GM18858 (cell line): ENCODE data around the gene LRRFIP1.

Source experiments
- ATAC-seq: cut with Tn5 transposase; IDR thresholded peaks from one replicate; pipeline ENCODE4 v1.9.1; 2021; ENCODE audit not compliant: unreplicated experiment

Gene LRRFIP1

DNA sequence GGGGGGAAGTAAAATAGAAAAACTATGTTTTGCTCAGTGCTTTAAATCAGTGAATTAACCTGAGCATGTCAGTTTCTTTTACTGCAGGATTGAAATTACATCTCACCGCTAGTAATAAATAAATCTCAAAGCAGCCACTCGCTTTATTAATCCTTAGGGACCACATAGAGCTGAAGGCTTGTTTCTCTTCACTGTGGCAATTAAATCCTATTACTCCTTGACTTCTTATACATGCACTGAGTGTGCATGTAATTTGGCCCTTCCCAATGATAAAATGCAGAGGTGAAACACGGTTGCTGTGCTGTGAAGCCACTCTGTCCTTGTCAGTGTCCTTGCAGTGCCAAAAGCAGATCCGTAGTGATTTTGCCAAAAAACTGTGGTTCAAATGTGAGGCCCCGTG, 94.1 kb downstream of the LRRFIP1 start:
- no peak for ATAC-seq

DNA sequence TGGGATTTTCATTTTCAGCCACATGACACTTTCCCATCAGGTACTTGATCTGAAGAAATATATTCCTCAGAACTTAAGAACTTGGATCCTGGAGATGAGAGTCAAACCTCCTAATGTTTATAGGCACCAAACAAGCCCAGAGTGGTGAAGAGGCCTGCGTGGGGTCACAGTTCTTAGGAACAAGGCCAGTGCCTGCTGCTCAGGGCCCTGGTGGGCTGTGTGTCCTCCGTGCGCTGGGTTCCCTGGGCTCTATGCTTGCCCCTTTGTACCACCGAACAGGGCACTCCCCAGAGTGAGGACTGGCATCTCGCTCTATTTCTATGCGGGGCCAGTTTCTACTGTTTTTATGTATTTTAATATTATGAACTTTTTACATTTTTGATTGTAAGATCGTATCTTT, 95.2 kb downstream of the LRRFIP1 start:
- ATAC-seq: no peak

DNA sequence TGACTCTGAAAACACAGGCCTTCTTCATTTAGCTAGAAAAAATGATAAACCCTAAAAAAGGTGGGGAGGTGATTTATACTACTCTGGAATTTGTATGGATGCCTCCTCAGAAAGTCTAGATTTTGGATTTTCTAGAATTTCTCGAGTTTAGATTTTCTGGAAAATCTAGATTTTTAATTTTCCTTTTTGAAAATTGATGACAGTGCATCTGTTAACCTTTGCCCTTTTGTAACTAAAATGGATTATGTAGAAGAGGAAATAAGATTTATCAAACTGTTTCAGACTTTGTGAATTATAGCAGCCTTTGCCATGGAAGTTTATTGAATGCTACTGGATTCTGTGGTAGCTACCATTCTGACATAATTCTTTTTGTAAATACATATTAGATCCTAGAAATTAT, 95.6 kb downstream of the LRRFIP1 start:
- ATAC-seq: no peak

- ATAC-seq: no peak
These were observed 96.2 kb downstream of the LRRFIP1 start for GRCh38 chr2:237723602-237724001.

DNA sequence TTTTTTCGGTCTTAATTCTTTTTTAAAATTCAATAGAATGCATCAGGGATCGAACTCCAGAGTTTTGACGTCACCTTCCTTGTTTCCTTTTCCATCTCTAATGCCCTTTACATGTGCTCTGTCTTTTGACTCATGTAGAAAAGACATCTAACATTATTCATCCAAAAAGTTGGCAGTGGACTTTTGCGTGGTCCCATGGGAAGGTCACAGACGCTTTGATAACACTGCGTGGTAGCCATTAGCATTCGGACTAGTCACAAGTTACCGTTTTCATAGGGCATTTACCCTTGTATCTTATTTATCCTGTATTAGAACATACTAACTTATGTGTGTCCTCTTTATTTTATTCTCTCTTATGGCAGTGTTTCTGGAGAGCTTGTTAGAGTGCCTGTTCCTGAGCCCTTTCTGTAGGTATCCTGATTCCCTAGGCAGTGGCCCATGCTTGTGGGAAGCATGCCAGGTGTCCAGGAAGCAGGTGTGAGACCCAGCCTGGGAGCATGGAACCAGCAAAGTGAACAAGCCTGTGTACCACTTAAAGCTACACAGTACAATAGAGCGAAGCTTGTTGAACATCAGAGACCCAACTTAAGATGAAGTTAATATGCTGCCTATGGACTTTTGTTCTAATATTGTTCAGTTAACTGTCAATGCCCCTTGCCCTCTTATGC, 97.6 kb downstream of the LRRFIP1 start:
- ATAC-seq: no peak

GRCh38 chr2:237725661-237726060, 98.3 kb downstream of the LRRFIP1 start:
- ATAC-seq: no peak

DNA sequence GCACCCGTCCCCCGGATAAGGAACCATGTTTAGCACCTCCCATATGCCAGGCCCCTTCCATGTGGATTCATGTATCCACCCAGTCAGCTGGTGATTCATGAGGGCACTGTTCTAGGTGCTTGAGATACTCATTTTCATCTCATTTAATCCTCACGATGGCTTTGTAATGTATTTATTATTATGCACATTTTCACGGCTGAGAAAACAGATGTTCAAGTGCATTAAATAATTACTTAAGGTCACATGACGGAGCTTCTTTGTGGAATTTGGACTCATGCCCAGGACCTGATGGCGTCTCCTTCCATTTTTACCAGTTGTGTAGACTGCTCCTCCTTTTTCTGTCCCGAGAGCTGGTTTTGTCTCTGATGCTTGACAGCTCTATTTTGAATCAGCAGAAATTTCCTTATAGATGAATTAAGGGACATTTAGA, 99.0 kb downstream of the LRRFIP1 start:
- no peak for ATAC-seq

GRCh38 chr2:237727363-237727762, 100.0 kb downstream of the LRRFIP1 start:
- ATAC-seq: no peak

- no peak for ATAC-seq
These were observed 102.5 kb downstream of the LRRFIP1 start for GRCh38 chr2:237729681-237730475.

DNA sequence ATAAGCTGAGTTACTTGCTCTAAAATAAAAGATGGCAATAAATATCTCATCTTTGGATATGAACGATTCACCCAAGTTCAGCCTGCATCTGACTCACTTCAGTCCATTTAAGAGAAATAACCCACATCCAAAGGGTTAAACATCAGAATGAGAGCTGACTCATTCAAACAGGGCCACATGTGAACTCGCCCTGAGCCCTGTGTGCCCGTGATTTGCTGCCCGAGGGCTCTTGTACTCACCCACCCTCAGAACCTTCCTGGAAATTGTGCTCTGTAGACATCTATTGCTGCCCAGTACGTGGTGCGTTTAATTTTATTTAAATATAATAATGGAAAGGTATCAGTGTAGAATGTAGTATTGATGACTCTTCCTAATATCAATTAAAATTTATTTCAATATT, 104.3 kb downstream of the LRRFIP1 start:
- no peak for ATAC-seq

DNA sequence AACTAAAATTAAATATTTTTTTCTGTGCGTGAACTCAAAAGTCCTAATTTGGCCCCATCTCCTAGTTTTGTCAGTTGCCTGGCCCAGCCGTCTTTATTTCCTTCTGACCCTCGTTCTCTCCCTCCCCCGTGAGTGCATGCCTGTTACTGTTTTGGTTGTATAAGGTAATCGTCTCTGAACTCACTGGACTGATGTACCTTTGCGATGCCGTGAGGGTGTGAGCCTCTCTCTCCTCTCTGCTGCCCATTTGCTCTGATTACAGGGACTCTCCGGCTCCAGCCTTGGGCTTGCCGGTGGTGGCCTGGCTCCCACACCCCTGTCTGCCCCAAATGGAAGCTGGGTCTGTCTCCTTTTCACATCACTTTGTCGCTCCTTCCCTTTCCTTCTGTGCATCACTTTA, 104.7 kb downstream of the LRRFIP1 start:
- no peak for ATAC-seq

- ATAC-seq: no peak
These were observed 105.5 kb downstream of the LRRFIP1 start for GRCh38 chr2:237732790-237733381.

GRCh38 chr2:237733677-237734300, 106.4 kb downstream of the LRRFIP1 start:
- no peak for ATAC-seq

DNA sequence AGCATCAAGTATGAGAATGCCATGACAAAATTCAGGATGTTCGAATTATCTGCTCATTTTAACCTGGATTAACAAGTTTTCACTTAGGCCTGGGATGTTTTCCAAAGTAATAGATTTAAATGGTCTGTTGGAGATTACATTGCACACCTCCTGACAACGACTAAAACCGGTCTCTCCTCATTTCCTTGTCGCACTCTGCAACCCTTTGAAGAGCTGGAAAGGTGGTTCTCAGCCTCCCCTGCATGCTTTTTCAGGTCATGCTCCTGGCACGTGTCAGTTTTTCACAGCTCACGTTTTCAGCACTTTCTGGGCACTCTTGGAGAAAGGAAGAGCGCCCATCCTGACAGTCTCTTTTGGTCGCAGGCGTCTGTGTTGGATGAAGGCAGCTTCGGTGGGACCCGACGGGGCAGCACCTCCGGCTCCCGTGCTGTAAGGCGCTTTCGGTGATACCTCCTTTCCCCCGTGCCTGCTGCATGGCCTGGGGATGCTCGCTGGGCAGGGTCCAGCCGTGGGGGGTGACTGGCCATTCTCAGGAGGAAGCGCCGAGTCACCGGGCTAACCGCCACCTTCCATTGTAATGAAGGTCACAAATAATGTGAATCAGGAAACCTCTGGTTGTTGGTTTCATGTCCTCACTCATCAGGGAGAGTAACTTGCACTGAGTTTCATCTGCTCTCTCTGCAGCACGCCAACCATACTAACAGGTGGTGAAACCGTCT, 107.7 kb downstream of the LRRFIP1 start:
- no peak for ATAC-seq

GRCh38 chr2:237735798-237736197, 108.4 kb downstream of the LRRFIP1 start:
- ATAC-seq: no peak

DNA sequence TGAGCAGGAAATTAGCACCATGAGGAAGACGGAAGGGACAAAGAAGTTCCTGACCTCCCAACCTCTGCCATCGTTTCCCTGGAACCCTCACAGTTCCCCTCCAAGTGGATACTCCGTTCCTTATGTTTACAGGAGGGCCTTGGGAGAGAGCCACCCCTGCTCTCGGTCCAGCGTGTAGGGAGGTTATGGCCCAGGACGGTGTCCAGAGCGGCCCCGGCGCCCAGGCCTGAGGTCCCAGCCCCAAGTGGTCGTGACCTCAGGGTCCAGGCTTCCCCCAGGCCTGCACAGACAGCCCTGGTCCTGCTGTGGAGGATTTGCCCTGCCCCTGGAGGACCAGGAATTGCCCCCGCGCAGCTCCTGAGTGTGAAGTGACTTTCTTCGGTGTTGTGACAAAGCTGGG, 109.4 kb downstream of the LRRFIP1 start:
- no peak for ATAC-seq

GRCh38 chr2:237737196-237737865, 109.9 kb downstream of the LRRFIP1 start:
- ATAC-seq: no peak

- no peak for ATAC-seq
These were observed 110.9 kb downstream of the LRRFIP1 start for GRCh38 chr2:237738255-237738654.

DNA sequence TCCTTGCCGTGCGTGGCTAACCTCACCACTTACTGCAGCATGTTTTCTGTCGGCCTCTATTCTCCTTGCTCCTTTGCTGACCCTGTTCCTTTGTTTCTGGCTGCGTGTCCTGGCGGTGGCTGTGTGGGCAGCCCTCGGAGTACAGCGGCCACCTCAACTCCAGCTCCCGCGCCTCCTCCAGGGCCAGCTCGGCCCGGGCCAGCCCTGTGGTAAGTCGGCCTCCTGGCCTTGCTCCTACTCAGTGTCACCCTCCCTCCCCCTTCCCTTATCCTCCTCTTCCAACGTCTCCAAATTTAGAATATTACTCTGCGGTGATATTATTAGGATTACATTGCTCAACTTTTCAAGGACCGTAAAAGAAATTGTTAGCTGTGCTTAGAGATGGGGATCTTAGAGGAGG, 111.7 kb downstream of the LRRFIP1 start:
- ATAC-seq: no peak

DNA sequence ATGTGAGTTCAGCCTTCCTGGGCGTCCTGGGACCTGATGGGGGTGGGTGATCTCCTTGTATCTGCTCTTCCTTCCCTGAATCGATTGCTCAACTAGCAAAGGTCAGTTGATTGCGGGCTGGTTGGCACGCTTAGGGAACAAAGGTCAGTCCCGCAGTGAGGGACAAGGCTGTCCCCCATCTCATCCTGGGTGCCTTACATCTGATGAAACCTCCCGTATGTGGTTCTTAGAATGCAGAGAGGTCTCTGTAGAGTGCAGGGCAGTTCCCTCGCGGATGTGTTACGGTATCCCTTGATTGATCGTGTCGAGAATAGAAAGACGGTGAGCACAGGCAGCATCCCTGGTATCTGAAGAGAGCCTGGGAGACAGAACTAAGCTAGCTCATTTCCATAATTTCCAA, 114.8 kb downstream of the LRRFIP1 start:
- no peak for ATAC-seq

GRCh38 chr2:237742614-237743013, 115.2 kb downstream of the LRRFIP1 start:
- no peak for ATAC-seq
